Omental fat pad (tissue), 4 donors: ENCODE data around the gene ZNF280C. TPM values are rescaled to one million over a fixed set of nuclear protein-coding genes. Genes with fewer than 3 reads are reported as not detected.

Experiments
- ATAC-seq: fragments of 150-250 bp; one replicate; pipeline ENCODE4 v1.9.1; 2016; ENCODE audit warnings: mild to moderate bottlenecking, moderate library complexity; ENCODE audit not compliant: low FRiP score
- DNase-seq: peaks from one replicate; pipeline ENCODE4 v3.0.0-alpha.2; 2019; ENCODE audit warnings: low spot score
- CTCF ChIP-seq, 3 donors: fragments of 450-650 bp; IDR thresholded peaks; one replicate each; pipeline ENCODE4 v1.5.1; 2016 to 2017; ENCODE audit warnings: antibody characterized with exemption in 3 of 3, mild to moderate bottlenecking in 3 of 3, moderate library complexity in 2 of 3
- total RNA-seq, 4 donors: library from RNA; depleted of rRNA; stranded (reverse); fragments of >200 nt; gene quantifications; one replicate each; pipeline ENCODE4 v1.1.0, GENCODE V29; 2016

Gene ZNF280C
- total RNA-seq, 4 donors from 2014 or later: 3.3 to 4.9 (median 4.2) TPM

GRCh38 chrX:130296743-130297142 is 28.0 kb upstream of the ZNF280C start:
- TF ChIP-seq CTCF (IDR thresholded peaks at IDR 0.05): no peak
- DNase-seq: no peak
- no peak for ATAC-seq

GRCh38 chrX:130296297-130296678 is 27.6 kb upstream of the ZNF280C start:
- TF ChIP-seq CTCF (IDR thresholded peaks at IDR 0.05): no peak
- DNase-seq (no peak), ATAC-seq (no peak)

- DNase-seq: no peak
- no peak for TF ChIP-seq CTCF (IDR thresholded peaks at IDR 0.05)
- no peak for ATAC-seq
Measured at GRCh38 chrX:130295519-130296296, 27.0 kb upstream of the ZNF280C start.

GRCh38 chrX:130287071-130287770 is 18.5 kb upstream of the ZNF280C start:
- no peak for DNase-seq
- no peak for TF ChIP-seq CTCF (IDR thresholded peaks at IDR 0.05)
- no peak for ATAC-seq

GRCh38 chrX:130285710-130286109 is 17.0 kb upstream of the ZNF280C start:
- no peak for TF ChIP-seq CTCF (IDR thresholded peaks at IDR 0.05)
- no peak for ATAC-seq
- no peak for DNase-seq

GRCh38 chrX:130285069-130285620 is 16.4 kb upstream of the ZNF280C start:
- DNase-seq: no peak
- no peak for TF ChIP-seq CTCF (IDR thresholded peaks at IDR 0.05)
- ATAC-seq: no peak
